Calu3 (cell line): Measurements from ENCODE around the gene IGF2BP2. TPM values are rescaled to one million over a fixed set of nuclear protein-coding genes. Genes with fewer than 3 reads are reported as not detected.
"Not testable (repeated sequence)": the region's sequence is repeated elsewhere in the genome, so short reads cannot be mapped to it uniquely, and the experiment has no call there.

Experiments used
- BruUV-seq: library from RNA; stranded (reverse); fragments of 400-500 nt; replicated peaks from 2 replicates; lab custom pipeline; 2021; lab: Mats Ljungman, UMichigan
- CTCF ChIA-PET: fragments of 300-600 bp; sonication (Branson Sonifier 250); formaldehyde crosslinking; loops from one replicate; lab custom pipeline; 2022; ENCODE audit warnings: antibody characterized with exemption; lab: Charles Lee
- DNase-seq: peaks from one replicate; pipeline ENCODE4 v3.0.0; 2022
- H3K27ac Mint-ChIP-seq: one replicate; pipeline ENCODE4 v1.8.0; 2022; ENCODE audit warnings: mixed read lengths; ENCODE audit not compliant: unreplicated experiment
- H3K27me3 Mint-ChIP-seq: one replicate; pipeline ENCODE4 v1.8.0; 2022; ENCODE audit warnings: mixed read lengths; ENCODE audit not compliant: unreplicated experiment
- H3K36me3 Mint-ChIP-seq: one replicate; pipeline ENCODE4 v1.8.0; 2022; ENCODE audit warnings: mild to moderate bottlenecking, moderate library complexity, mixed read lengths; ENCODE audit not compliant: insufficient read depth, unreplicated experiment
- H3K4me1 Mint-ChIP-seq: one replicate; pipeline ENCODE4 v1.8.0; 2022; ENCODE audit warnings: mild to moderate bottlenecking, low read depth, mixed read lengths; ENCODE audit not compliant: unreplicated experiment
- H3K4me3 Mint-ChIP-seq: one replicate; pipeline ENCODE4 v1.8.0; 2022; ENCODE audit warnings: mild to moderate bottlenecking, low read depth, moderate library complexity, mixed read lengths; ENCODE audit not compliant: unreplicated experiment
- H3K9me3 Mint-ChIP-seq: one replicate; pipeline ENCODE4 v1.8.0; 2022; ENCODE audit warnings: low read depth, mixed read lengths; ENCODE audit not compliant: unreplicated experiment
- intact Hi-C: fragments of 100-400 bp; cut with micrococcal nuclease; formaldehyde crosslinking; loops from one replicate; pipeline ENCODE4 v1.10.0; 2022; ENCODE audit not compliant: unreplicated experiment
- total RNA-seq: library from RNA; stranded (reverse); gene quantifications from 2 replicates; pipeline ENCODE4 v1.2.3, GENCODE V29; 2022
- TF ChIP-seq, protein P1 (sequence below): fragments of 200-600 bp; IDR thresholded peaks from one replicate; pipeline ENCODE4 v1.8.0; 2022; ENCODE audit warnings: antibody characterized with exemption; ENCODE audit not compliant: unreplicated experiment

The IGF2BP2 gene
- total RNA-seq, 1 experiment from 2014 or later = 156 TPM

DNA sequence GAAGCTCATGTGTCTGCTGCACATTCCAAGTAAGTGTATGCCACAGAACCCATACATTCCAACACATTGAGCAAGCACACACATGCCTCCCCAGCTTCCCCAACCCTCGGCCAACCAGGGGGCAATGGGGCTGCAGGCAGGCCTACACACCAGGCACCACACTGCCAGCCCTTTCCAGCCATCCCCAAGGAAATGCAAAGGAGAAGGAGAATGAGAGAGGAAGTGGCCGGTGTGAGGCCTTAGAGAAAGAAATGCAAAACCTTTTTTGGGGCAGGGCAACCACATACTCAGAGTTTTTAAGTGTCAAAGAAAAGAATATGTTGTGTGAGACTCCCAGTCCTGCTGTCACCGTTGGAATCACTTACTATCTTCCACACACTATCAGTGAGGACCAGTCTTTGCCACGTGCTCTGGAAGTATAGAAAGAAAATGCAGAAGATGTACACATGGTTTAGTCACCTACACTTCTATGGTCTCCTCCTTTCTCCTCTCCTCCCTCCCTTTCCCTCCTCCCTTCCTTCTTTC lies 11.1 kb downstream of the IGF2BP2 start:
- TF ChIP-seq, protein P1, sequence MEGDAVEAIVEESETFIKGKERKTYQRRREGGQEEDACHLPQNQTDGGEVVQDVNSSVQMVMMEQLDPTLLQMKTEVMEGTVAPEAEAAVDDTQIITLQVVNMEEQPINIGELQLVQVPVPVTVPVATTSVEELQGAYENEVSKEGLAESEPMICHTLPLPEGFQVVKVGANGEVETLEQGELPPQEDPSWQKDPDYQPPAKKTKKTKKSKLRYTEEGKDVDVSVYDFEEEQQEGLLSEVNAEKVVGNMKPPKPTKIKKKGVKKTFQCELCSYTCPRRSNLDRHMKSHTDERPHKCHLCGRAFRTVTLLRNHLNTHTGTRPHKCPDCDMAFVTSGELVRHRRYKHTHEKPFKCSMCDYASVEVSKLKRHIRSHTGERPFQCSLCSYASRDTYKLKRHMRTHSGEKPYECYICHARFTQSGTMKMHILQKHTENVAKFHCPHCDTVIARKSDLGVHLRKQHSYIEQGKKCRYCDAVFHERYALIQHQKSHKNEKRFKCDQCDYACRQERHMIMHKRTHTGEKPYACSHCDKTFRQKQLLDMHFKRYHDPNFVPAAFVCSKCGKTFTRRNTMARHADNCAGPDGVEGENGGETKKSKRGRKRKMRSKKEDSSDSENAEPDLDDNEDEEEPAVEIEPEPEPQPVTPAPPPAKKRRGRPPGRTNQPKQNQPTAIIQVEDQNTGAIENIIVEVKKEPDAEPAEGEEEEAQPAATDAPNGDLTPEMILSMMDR = no peak
- Mint-ChIP-seq H3K9me3 (no peaks in the 10 kb centered on the region), H3K36me3 (peaks cover 7% of the 10 kb centered on the region), H3K4me1 (peaks cover 60% of the 10 kb centered on the region), H3K4me3 (peak overlapping the region; percentile 39), H3K27me3 (no peaks in the 10 kb centered on the region), H3K27ac (peak overlapping the region; percentile 70)
- peak; percentile 67 for DNase-seq
- intact Hi-C loops = no loop called here
- CTCF ChIA-PET = interaction anchor here (0.6 to 1.4 kb wide), 5 partner anchors 23 to 114 kb away, joined by 3 to 5 read pairs (median 3); no protein-coding TSS in a partner anchor
- no TSS peak for BruUV-seq

GRCh38 chr3:185813205-185813604 lies 11.6 kb downstream of the IGF2BP2 start:
- DNase-seq = no peak
- Mint-ChIP-seq H3K36me3 (peaks cover 7% of the 10 kb centered on the region), H3K9me3 (no peaks in the 10 kb centered on the region), H3K4me3 (peak overlapping the region; percentile 39), H3K27ac (peak overlapping the region; percentile 70), H3K4me1 (peaks cover 54% of the 10 kb centered on the region), H3K27me3 (no peaks in the 10 kb centered on the region)
- TF ChIP-seq, protein P1 = no peak
- intact Hi-C loops = no loop called here
- BruUV-seq = no TSS peak
- CTCF ChIA-PET = interaction anchor here (0.7 to 1.4 kb wide), 5 partner anchors 10 to 114 kb away, joined by 3 to 5 read pairs (median 3); no protein-coding TSS in a partner anchor

- intact Hi-C loops = no loop called here
Observed at GRCh38 chr3:185807445-185808068, 17.3 kb downstream of the IGF2BP2 start.

DNA sequence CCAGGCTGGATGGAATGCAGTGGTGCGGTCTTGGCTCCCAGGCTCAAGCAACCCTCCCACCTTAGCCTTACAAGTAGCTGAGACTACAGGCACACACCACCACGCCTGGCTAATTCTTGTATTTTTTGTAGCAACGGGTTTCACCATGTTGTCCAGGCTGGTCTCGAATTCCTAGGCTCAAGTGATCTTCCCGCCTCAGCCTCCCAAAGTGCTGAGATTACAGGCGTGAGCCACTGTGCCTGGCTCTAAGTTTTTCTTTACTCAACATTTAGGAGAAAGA lies 26.1 kb downstream of the IGF2BP2 start:
- H3K4me3 Mint-ChIP-seq, BruUV-seq, H3K27me3 Mint-ChIP-seq, H3K9me3 Mint-ChIP-seq, DNase-seq, intact Hi-C loops: not testable (repeated sequence)
- CTCF ChIA-PET = interaction anchor here (0.8 kb wide), 1 partner anchor 22 kb away, joined by 3 read pairs; no protein-coding TSS in a partner anchor
- H3K27ac Mint-ChIP-seq = peak overlapping the region; percentile 98
- H3K36me3 Mint-ChIP-seq = peaks cover 27% of the 10 kb centered on the region
- peaks cover 54% of the 10 kb centered on the region for H3K4me1 Mint-ChIP-seq

More at GRCh38 chr3:185807445-185808068, 17.3 kb downstream of the IGF2BP2 start:
- H3K27ac Mint-ChIP-seq = no peak overlapping the region
- TF ChIP-seq, protein P1 = no peak
- BruUV-seq = no TSS peak
- no peak for DNase-seq
- H3K4me1 Mint-ChIP-seq = peaks cover 12% of the 10 kb centered on the region
- CTCF ChIA-PET = no interaction called here
- peaks cover 13% of the 10 kb centered on the region for H3K36me3 Mint-ChIP-seq
- no peaks in the 10 kb centered on the region for H3K9me3 Mint-ChIP-seq
- no peak overlapping the region for H3K4me3 Mint-ChIP-seq
- H3K27me3 Mint-ChIP-seq = no peaks in the 10 kb centered on the region
